ENCODE results near the gene PPP2R5C. TPM values are rescaled to one million over a fixed set of nuclear protein-coding genes. Genes with fewer than 3 reads are reported as not detected.

PPP2R5C gene
- total RNA-seq, 1 donor = 114 TPM

DNA sequence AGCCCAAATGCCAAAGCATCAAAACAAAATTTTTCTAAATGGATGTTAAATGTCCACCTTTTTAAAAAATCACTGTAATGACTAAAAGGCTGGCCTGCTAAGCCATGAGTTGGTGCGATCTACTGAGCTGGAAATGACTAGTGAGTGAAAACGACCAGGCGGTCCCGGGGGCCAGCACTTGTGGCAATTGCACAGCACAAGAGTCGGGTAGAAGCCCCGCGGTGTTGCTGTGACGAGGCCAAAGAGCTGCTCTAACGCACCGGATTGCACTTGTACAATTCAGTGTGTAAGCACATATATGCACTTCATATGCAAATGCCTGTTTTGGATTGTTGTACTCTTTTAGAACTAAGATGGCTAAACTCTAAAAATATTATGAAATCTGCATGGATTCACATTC lies 138.7 kb downstream of the PPP2R5C start:
- DNase-seq (ENCODE audit: low read depth) = no peak
- no peak overlapping the region for H3K4me3 ChIP-seq (ENCODE audit: low read depth, low read length)
- TF ChIP-seq, protein P1, sequence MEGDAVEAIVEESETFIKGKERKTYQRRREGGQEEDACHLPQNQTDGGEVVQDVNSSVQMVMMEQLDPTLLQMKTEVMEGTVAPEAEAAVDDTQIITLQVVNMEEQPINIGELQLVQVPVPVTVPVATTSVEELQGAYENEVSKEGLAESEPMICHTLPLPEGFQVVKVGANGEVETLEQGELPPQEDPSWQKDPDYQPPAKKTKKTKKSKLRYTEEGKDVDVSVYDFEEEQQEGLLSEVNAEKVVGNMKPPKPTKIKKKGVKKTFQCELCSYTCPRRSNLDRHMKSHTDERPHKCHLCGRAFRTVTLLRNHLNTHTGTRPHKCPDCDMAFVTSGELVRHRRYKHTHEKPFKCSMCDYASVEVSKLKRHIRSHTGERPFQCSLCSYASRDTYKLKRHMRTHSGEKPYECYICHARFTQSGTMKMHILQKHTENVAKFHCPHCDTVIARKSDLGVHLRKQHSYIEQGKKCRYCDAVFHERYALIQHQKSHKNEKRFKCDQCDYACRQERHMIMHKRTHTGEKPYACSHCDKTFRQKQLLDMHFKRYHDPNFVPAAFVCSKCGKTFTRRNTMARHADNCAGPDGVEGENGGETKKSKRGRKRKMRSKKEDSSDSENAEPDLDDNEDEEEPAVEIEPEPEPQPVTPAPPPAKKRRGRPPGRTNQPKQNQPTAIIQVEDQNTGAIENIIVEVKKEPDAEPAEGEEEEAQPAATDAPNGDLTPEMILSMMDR (IDR thresholded peaks at IDR 0.05; ENCODE audit: insufficient read depth, low read length) = no peak

DNA sequence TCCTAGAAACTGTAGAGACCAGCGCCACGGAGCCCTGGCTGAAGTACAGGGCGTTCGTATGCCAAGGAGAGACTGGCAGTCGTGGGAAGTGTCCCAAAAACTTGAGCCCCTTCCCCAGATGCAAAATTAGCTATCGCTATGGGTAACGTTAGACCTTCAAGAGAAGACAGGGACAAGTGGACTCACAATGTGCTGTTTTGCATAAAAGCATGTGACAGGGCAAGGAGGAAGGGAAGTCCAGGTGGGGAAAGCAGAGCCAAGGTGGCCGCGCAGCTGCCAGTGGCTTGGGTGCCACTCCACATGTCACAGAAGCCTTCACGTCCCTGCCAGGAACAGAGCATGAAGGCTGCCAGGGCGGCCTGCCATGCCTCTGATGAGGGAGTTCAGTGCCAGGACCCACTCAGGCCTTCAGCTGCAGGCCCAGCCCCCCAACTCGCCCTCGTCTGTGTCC lies 141.6 kb downstream of the PPP2R5C start:
- TF ChIP-seq, protein P1 (IDR thresholded peaks at IDR 0.05; ENCODE audit: insufficient read depth, low read length) = no peak
- no peak overlapping the region for H3K4me3 ChIP-seq (ENCODE audit: low read depth, low read length)
- DNase-seq (ENCODE audit: low read depth) = no peak

DNA sequence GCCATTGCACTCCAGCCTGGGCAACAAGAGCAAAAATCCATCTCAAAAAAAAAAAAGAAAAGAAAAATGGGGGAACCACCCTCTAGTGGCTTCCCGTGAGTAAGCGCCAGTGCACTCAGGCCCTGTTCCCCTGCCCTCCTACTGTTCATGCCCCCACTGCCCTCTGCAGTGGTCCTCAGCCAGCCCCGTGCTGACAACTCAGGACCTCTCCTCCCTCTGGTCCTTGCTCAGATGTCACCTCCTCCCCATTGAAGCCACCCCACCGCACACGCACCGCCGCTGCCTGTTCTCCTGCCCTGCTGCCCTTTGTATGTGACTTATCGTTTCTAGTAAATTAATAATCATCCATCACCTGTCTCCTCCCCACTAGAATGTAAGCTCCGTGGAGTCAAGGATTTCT lies 144.1 kb downstream of the PPP2R5C start:
- H3K4me3 ChIP-seq (ENCODE audit: low read depth, low read length) = no peak overlapping the region
- DNase-seq (ENCODE audit: low read depth) = no peak
- TF ChIP-seq, protein P1 (IDR thresholded peaks at IDR 0.05; ENCODE audit: insufficient read depth, low read length) = no peak

DNA sequence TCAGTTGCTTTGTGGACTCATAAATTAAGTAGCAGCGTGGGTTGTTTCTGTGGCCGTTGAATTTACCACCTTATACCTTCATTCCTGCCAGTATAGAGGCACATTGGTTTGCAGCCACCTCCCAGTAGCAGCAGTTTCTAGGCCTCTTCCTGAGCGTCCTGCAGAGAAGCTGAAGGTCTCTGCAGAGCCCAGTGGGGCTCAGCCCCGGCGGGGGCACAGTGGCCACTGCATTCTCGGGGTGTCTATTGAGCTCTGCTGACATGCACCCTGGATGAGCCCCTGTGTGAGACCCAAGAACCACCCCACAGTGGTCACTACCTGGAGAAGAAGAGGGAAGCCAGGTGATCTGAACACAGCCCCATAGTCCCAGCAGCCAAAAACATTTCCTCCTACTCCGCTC lies 145.1 kb downstream of the PPP2R5C start:
- TF ChIP-seq, protein P1 (IDR thresholded peaks at IDR 0.05; ENCODE audit: insufficient read depth, low read length) = no peak
- DNase-seq (ENCODE audit: low read depth) = no peak
- H3K4me3 ChIP-seq (ENCODE audit: low read depth, low read length) = no peak overlapping the region

DNA sequence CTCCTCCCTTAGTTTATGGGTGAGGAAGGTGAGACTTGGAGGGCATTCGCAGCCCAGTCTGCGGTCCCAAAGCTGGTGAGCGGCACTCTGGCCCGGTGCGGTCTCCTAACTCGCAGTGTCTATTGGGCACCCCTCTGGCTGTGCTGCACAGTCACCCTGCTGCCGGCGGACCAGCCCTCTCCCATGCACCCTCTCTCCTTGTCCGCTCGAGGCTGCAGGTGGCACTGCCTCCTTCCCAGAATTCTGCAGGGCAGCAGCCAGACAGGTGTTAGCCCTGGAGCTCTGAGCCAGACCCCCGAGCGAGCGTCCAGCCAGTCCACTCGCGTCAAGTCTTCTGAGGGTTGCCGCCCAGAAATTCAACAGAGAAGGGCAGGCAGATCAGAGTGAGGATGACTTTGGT lies 146.1 kb downstream of the PPP2R5C start:
- DNase-seq (ENCODE audit: low read depth) = no peak
- TF ChIP-seq, protein P1 (IDR thresholded peaks at IDR 0.05; ENCODE audit: insufficient read depth, low read length) = no peak
- no peak overlapping the region for H3K4me3 ChIP-seq (ENCODE audit: low read depth, low read length)

DNA sequence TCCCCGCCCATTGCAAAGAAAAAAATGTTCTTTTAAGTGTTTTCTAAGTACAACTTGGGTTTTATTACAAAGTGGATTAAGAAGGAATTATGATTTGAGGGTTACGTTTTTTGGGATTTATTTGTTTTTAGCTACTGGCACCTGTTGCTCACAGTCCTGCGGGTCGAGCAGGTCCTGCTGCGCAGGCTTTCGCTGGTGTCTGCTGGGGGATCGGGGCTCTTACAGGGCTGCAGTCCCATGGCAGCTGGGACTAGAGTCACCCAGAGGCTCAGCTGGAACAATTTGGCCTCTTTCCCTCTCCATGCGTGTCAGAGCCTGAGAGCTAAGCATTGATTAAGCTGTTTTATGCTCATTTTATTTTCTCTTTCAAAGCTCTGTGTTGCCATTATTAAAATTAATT lies 147.3 kb downstream of the PPP2R5C start:
- no peak overlapping the region for H3K4me3 ChIP-seq (ENCODE audit: low read depth, low read length)
- no peak for DNase-seq (ENCODE audit: low read depth)
- TF ChIP-seq, protein P1 (IDR thresholded peaks at IDR 0.05; ENCODE audit: insufficient read depth, low read length) = no peak

DNA sequence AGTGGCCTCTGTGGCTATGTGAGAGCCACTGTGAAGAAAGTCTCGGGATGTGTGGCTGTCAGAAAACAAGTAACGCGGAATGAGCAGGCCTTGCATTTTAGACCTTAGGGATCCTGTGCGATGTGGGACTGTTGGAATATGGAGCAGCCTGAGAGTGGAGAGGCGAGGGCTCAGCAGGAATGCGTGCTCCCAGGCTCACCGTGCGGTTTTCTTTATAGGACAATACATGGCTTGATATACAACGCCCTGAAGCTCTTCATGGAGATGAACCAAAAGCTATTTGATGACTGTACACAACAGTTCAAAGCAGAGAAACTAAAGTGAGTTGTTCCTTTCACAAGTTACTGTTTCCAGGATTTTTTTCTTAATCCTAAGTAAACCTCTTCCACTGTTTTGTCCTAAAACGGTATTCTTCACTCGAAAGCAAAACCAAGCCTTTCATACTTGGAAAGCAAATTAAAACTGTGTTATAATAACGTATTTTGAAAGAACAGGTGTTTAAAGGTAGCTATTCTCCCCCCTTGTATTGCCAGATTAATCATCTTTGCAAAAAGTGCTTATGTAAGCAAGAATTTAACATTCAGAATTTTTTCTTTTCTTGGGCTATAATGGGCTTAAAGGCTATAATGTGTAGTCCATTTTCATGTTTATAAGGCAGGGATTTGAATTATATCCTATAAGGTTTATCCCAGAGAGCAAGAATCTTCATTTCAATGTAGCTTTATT lies 148.0 kb downstream of the PPP2R5C start:
- no peak overlapping the region for H3K4me3 ChIP-seq (ENCODE audit: low read depth, low read length)
- no peak for DNase-seq (ENCODE audit: low read depth)
- TF ChIP-seq, protein P1 (IDR thresholded peaks at IDR 0.05; ENCODE audit: insufficient read depth, low read length) = no peak

Data from fibroblast of the aortic adventitia (primary cell).